Measurements from ENCODE around the gene BCL2L13.

The BCL2L13 gene

GRCh38 chr22:17698948-17699347 lies 60.4 kb downstream of the BCL2L13 start:
- Histone ChIP-seq H2AFZ (ENCODE audit: low read depth, low read length) (no peak overlapping the region), H2BK120ac (ENCODE audit: low read depth, low read length) (no peak overlapping the region), H3K4me2 (ENCODE audit: low read length, poor library complexity, severe bottlenecking) (no peak overlapping the region), H4K8ac (ENCODE audit: low read length) (no peak overlapping the region), H2BK5ac (ENCODE audit: low read depth, low read length, poor library complexity, severe bottlenecking) (no peak overlapping the region), H3K4me3 (ENCODE audit: insufficient read depth in 1 of 2, low read depth in 1 of 2, low read length in 2 of 2) (no peak overlapping the region), H2AK5ac (ENCODE audit: low read length, severe bottlenecking) (no peak overlapping the region), H3K4me1 (ENCODE audit: control insufficient read depth, insufficient read depth, low read depth, low read length) (no peaks in the 10 kb centered on the region), H3K9ac (ENCODE audit: low read length) (no peak overlapping the region), H4K91ac (ENCODE audit: low read length) (no peak overlapping the region), H3K4ac (ENCODE audit: low read depth in 1 of 2, low read length in 2 of 2) (no peak overlapping the region), H3K23ac (ENCODE audit: low read length in 2 of 2) (no peak overlapping the region), H3K27me3 (ENCODE audit: control insufficient read depth in 1 of 2, insufficient read depth in 1 of 2, low read length in 2 of 2) (no peaks in the 10 kb centered on the region), H3K79me1 (replicated peaks; ENCODE audit: low read length, poor library complexity, severe bottlenecking) (peaks cover 16% of the 10 kb centered on the region), H3K14ac (ENCODE audit: low read length in 2 of 2) (no peak overlapping the region), H2BK15ac (ENCODE audit: low read depth, poor library complexity, severe bottlenecking) (no peak overlapping the region), H3K27ac (ENCODE audit: low read length, poor library complexity, severe bottlenecking) (no peak overlapping the region), H3K9me3 (ENCODE audit: control insufficient read depth, low read length) (no peaks in the 10 kb centered on the region), H3K36me3 (ENCODE audit: control insufficient read depth in 1 of 2, insufficient read depth in 2 of 2, low read depth in 1 of 2, low read length in 2 of 2) (peaks cover 8 to 39% of the 10 kb centered on the region in 2 experiments), H2BK12ac (ENCODE audit: low read length in 2 of 2) (no peak overlapping the region), H3K18ac (ENCODE audit: low read depth in 1 of 2, low read length in 2 of 2) (no peak overlapping the region)
- DNase-seq: no peak

- Histone ChIP-seq H3K36me3 (ENCODE audit: control insufficient read depth in 1 of 2, insufficient read depth in 2 of 2, low read depth in 1 of 2, low read length in 2 of 2) (peaks cover 12 to 33% of the 10 kb centered on the region in 2 experiments), H4K8ac (ENCODE audit: low read length) (no peak overlapping the region)
Measured at GRCh38 chr22:17699696-17700340, 61.3 kb downstream of the BCL2L13 start.

GRCh38 chr22:17700778-17701177 lies 62.2 kb downstream of the BCL2L13 start:
- Histone ChIP-seq H2BK15ac (ENCODE audit: low read depth, poor library complexity, severe bottlenecking) (no peak overlapping the region), H2AFZ (ENCODE audit: low read depth, low read length) (no peak overlapping the region), H3K23ac (ENCODE audit: low read length in 2 of 2) (no peak overlapping the region), H4K8ac (ENCODE audit: low read length) (no peak overlapping the region), H3K9me3 (ENCODE audit: control insufficient read depth, low read length) (no peaks in the 10 kb centered on the region), H3K18ac (ENCODE audit: low read depth in 1 of 2, low read length in 2 of 2) (no peak overlapping the region), H4K91ac (ENCODE audit: low read length) (no peak overlapping the region), H3K4me2 (ENCODE audit: low read length, poor library complexity, severe bottlenecking) (no peak overlapping the region), H3K9ac (ENCODE audit: low read length) (no peak overlapping the region), H3K79me1 (replicated peaks; ENCODE audit: low read length, poor library complexity, severe bottlenecking) (peaks cover 12% of the 10 kb centered on the region), H3K4me1 (ENCODE audit: control insufficient read depth, insufficient read depth, low read depth, low read length) (no peaks in the 10 kb centered on the region), H3K36me3 (ENCODE audit: control insufficient read depth in 1 of 2, insufficient read depth in 2 of 2, low read depth in 1 of 2, low read length in 2 of 2) (peaks cover 10 to 30% of the 10 kb centered on the region in 2 experiments), H2AK5ac (ENCODE audit: low read length, severe bottlenecking) (no peak overlapping the region), H3K4ac (ENCODE audit: low read depth in 1 of 2, low read length in 2 of 2) (no peak overlapping the region), H2BK12ac (ENCODE audit: low read length in 2 of 2) (no peak overlapping the region), H3K27ac (ENCODE audit: low read length, poor library complexity, severe bottlenecking) (no peak overlapping the region), H3K27me3 (ENCODE audit: control insufficient read depth in 1 of 2, insufficient read depth in 1 of 2, low read length in 2 of 2) (no peaks in the 10 kb centered on the region), H2BK120ac (ENCODE audit: low read depth, low read length) (no peak overlapping the region), H2BK5ac (ENCODE audit: low read depth, low read length, poor library complexity, severe bottlenecking) (no peak overlapping the region), H3K4me3 (ENCODE audit: insufficient read depth in 1 of 2, low read depth in 1 of 2, low read length in 2 of 2) (no peak overlapping the region), H3K14ac (ENCODE audit: low read length in 2 of 2) (no peak overlapping the region)
- WGBS: 40% methylated on average over 2 of the region's 3 CpGs
- DNase-seq: no peak

More at GRCh38 chr22:17699696-17700340, 61.3 kb downstream of the BCL2L13 start:
- H2BK12ac ChIP-seq (ENCODE audit: low read length in 2 of 2): no peak overlapping the region
- H3K23ac ChIP-seq (ENCODE audit: low read length in 2 of 2): no peak overlapping the region
- H3K79me1 ChIP-seq (replicated peaks; ENCODE audit: low read length, poor library complexity, severe bottlenecking): peaks cover 13% of the 10 kb centered on the region
- WGBS: 96% methylated on average over 7 of the region's 7 CpGs
- H3K4me1 ChIP-seq (ENCODE audit: control insufficient read depth, insufficient read depth, low read depth, low read length): no peaks in the 10 kb centered on the region
- no peak overlapping the region for H3K27ac ChIP-seq (ENCODE audit: low read length, poor library complexity, severe bottlenecking)
- H2AFZ ChIP-seq (ENCODE audit: low read depth, low read length): no peak overlapping the region
- no peak overlapping the region for H3K9ac ChIP-seq (ENCODE audit: low read length)
- no peak overlapping the region for H2BK5ac ChIP-seq (ENCODE audit: low read depth, low read length, poor library complexity, severe bottlenecking)
- no peaks in the 10 kb centered on the region for H3K27me3 ChIP-seq (ENCODE audit: control insufficient read depth in 1 of 2, insufficient read depth in 1 of 2, low read length in 2 of 2)
- H4K91ac ChIP-seq (ENCODE audit: low read length): no peak overlapping the region
- H3K4me2 ChIP-seq (ENCODE audit: low read length, poor library complexity, severe bottlenecking): no peak overlapping the region
- no peak overlapping the region for H2BK120ac ChIP-seq (ENCODE audit: low read depth, low read length)
- no peak overlapping the region for H2BK15ac ChIP-seq (ENCODE audit: low read depth, poor library complexity, severe bottlenecking)
- no peak overlapping the region for H3K14ac ChIP-seq (ENCODE audit: low read length in 2 of 2)
- DNase-seq: no peak
- H3K9me3 ChIP-seq (ENCODE audit: control insufficient read depth, low read length): no peaks in the 10 kb centered on the region
- H3K18ac ChIP-seq (ENCODE audit: low read depth in 1 of 2, low read length in 2 of 2): no peak overlapping the region
- no peak overlapping the region for H3K4ac ChIP-seq (ENCODE audit: low read depth in 1 of 2, low read length in 2 of 2)
- H2AK5ac ChIP-seq (ENCODE audit: low read length, severe bottlenecking): no peak overlapping the region
- no peak overlapping the region for H3K4me3 ChIP-seq (ENCODE audit: insufficient read depth in 1 of 2, low read depth in 1 of 2, low read length in 2 of 2)

- no peak for DNase-seq
- Histone ChIP-seq H3K27me3 (ENCODE audit: control insufficient read depth in 1 of 2, insufficient read depth in 1 of 2, low read length in 2 of 2) (no peaks in the 10 kb centered on the region), H4K8ac (ENCODE audit: low read length) (no peak overlapping the region), H3K9ac (ENCODE audit: low read length) (no peak overlapping the region), H2BK15ac (ENCODE audit: low read depth, poor library complexity, severe bottlenecking) (no peak overlapping the region), H3K4me3 (ENCODE audit: insufficient read depth in 1 of 2, low read depth in 1 of 2, low read length in 2 of 2) (no peak overlapping the region), H3K4me2 (ENCODE audit: low read length, poor library complexity, severe bottlenecking) (no peak overlapping the region), H3K4me1 (ENCODE audit: control insufficient read depth, insufficient read depth, low read depth, low read length) (peaks cover 2% of the 10 kb centered on the region), H3K9me3 (ENCODE audit: control insufficient read depth, low read length) (no peaks in the 10 kb centered on the region), H2AK5ac (ENCODE audit: low read length, severe bottlenecking) (no peak overlapping the region), H2BK5ac (ENCODE audit: low read depth, low read length, poor library complexity, severe bottlenecking) (no peak overlapping the region), H2AFZ (ENCODE audit: low read depth, low read length) (no peak overlapping the region), H3K36me3 (ENCODE audit: control insufficient read depth in 1 of 2, insufficient read depth in 2 of 2, low read depth in 1 of 2, low read length in 2 of 2) (peaks cover 10 to 20% of the 10 kb centered on the region in 2 experiments), H3K14ac (ENCODE audit: low read length in 2 of 2) (no peak overlapping the region), H3K18ac (ENCODE audit: low read depth in 1 of 2, low read length in 2 of 2) (no peak overlapping the region), H4K91ac (ENCODE audit: low read length) (no peak overlapping the region), H3K23ac (ENCODE audit: low read length in 2 of 2) (no peak overlapping the region), H3K79me1 (replicated peaks; ENCODE audit: low read length, poor library complexity, severe bottlenecking) (peaks cover 3% of the 10 kb centered on the region), H2BK120ac (ENCODE audit: low read depth, low read length) (no peak overlapping the region), H2BK12ac (ENCODE audit: low read length in 2 of 2) (no peak overlapping the region), H3K4ac (ENCODE audit: low read depth in 1 of 2, low read length in 2 of 2) (no peak overlapping the region), H3K27ac (ENCODE audit: low read length, poor library complexity, severe bottlenecking) (no peak overlapping the region)
- WGBS: 98% methylated on average over 2 of the region's 2 CpGs
Measured at GRCh38 chr22:17703811-17704210, 65.3 kb downstream of the BCL2L13 start.
